ENCODE data around the gene ELAVL1. TPM values are rescaled to one million over a fixed set of nuclear protein-coding genes. Genes with fewer than 3 reads are reported as not detected.

Gene ELAVL1
- total and polyA plus RNA-seq, 2 donors: 36.7 to 41.1 TPM

DNA sequence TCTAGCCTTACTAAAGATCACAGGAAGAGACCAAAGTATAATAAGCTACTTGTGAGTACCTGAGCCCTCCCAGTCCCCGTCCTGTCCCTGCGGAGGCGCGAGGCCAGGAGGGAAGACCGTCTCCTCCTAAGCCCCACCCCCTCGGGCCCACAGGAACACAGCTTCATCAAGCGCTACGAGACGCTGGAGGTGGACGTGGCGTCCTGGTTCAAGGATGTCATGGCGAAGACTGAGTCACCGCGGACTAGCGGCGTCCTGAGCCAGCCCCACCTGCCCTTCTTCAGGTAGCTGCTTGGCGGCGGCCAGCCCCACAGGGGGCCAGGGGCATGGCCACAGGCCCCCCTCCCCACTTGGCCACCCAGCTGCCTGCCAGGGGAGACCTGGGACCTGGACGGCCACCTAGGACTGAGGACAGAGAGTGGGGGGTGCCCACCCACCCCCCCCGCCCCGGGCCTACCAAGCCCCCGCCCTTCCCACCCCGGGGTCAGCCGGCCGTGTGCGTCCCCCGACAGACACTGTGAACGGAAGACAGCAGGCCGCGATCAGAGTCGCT, 93.2 kb downstream of the ELAVL1 start:
- Histone ChIP-seq H3K4me3 (ENCODE audit: low read depth, low read length) (no peak overlapping the region), H3K36me3 (ENCODE audit: insufficient read depth) (peaks cover 12% of the 10 kb centered on the region), H3K4me1 (ENCODE audit: insufficient read depth) (no peaks in the 10 kb centered on the region), H3K27ac (ENCODE audit: low read depth) (no peak overlapping the region)
- WGBS: 88% methylated on average over 31 of the region's 31 CpGs
- DNase-seq (ENCODE audit: extremely low spot score): no peak

DNA sequence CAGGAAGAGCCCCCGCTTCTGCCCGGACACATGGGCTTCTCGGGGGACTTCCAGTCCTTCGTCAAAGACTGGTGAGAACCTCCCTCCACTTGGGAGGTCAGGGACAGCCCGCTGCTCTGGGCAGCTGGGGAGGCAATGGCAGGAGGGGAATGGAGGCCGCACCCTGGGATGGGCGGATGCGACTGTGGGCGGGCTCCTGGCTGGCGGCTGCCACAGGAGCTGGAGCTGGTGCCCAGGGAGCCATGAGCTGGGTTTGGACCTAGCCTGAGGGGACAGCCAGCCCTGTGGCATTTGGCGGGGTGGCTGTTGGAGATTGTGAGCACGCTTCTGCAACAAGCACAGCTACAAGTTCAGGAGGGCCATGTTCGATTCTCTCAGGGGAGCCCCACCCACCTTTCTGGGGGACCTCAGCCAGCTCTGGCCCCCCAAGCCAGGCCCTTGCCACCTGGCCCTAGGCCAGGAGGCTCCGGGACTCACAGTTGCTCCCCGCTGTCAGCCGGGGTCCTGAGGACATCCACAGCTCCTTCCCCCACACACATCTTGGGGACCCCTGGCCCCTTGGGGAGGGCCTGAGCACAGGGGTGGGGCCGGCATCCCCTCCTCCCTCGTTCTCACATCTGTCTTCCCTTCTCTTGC, 93.8 kb downstream of the ELAVL1 start:
- 85% methylated on average over 18 of the region's 18 CpGs for WGBS
- H3K36me3 ChIP-seq (ENCODE audit: insufficient read depth): peaks cover 12% of the 10 kb centered on the region
- no peaks in the 10 kb centered on the region for H3K4me1 ChIP-seq (ENCODE audit: insufficient read depth)
- no peak overlapping the region for H3K4me3 ChIP-seq (ENCODE audit: low read depth, low read length)
- DNase-seq (ENCODE audit: extremely low spot score): no peak
- no peak overlapping the region for H3K27ac ChIP-seq (ENCODE audit: low read depth)

DNA sequence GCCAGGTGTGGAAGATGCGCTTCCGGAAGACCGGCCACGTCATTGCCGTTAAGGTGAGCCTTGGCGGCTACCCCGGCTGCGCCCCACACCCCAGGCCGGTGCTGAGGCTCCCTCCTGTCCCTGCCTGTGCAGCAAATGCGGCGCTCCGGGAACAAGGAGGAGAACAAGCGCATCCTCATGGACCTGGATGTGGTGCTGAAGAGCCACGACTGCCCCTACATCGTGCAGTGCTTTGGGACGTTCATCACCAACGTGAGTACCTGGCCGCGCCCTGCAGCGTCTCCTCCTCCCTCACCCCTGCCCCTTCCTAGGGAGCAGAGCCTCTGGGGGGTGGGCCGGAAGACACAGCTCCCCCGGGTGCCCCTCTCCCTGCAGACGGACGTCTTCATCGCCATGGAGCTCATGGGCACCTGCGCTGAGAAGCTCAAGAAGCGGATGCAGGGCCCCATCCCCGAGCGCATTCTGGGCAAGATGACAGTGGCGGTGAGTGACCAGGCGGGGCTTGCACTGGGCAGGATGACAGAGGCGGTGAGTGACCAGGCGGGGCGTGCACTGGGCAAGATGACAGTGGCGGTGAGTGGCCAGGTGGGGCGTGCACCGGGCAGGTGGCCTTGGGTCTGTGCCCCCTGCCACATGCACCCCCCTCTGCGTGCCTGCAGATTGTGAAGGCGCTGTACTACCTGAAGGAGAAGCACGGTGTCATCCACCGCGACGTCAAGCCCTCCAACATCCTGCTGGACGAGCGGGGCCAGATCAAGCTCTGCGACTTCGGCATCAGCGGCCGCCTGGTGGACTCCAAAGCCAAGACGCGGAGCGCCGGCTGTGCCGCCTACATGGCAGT, 94.9 kb downstream of the ELAVL1 start:
- Histone ChIP-seq H3K27ac (ENCODE audit: low read depth) (no peak overlapping the region), H3K36me3 (ENCODE audit: insufficient read depth) (peaks cover 12% of the 10 kb centered on the region), H3K4me3 (ENCODE audit: low read depth, low read length) (no peak overlapping the region), H3K4me1 (ENCODE audit: insufficient read depth) (no peaks in the 10 kb centered on the region)
- no peak for DNase-seq (ENCODE audit: extremely low spot score)
- 93% methylated on average over 54 of the region's 54 CpGs for WGBS

DNA sequence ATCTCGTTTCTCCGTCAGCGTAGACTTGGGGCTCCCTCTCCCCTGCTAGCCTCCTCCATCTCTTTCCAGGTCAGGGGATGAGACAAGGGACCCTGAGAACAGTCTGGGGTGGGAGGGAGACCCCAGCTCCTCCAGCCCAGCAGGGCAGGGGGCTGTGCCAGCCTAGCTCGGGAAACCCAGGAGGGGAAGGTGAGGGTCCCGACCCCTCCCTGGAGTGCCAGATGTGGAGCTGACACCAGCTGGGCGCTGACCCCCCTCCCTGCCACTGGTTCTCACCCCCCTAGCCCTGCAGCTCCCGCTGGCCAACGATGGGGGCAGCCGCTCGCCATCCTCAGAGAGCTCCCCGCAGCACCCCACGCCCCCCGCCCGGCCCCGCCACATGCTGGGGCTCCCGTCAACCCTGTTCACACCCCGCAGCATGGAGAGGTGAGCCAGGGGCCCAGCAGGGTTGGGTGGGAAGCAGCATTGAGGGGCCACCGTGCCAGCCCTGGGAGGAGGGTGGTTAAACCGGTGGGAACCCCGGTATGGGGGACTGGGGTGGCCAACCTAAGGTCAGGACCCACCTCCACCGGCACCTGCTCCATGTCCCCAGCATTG, 95.9 kb downstream of the ELAVL1 start:
- no peak for DNase-seq (ENCODE audit: extremely low spot score)

DNA sequence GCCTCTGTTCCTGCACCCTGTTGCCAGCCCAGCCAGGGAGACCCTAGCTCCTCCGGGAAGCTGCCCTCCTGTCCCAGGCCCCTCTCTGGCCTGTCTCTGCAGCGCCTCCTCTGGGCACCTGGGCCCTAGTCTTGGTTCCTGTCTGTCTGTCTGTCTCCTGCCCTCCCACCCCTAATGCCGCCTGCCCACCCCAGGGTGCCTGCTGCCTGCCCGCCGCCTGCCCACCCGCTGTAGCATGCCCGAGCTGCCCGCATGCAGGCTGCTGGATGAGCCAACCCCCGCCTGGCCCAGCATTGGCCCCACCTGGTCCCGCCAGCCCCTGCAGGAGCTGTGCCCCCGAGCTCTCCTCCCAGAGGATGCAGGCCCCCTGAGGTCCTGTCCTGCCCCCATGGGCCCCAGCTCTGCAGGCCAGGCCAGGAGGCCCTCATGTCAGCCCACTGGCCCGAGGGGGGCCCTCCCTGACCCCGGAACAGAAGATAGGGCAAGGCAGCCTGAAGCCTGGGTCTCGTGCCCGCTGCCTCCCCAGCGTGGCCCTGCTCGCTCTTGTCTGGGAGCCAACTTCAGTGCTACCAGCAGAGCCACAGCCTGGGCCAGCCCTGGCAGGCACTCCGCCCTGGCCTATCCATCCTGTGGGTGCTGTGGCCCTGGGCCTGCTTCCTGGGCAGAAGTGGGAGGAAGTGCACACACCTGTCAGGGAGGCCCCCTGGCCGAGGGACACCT, 96.5 kb downstream of the ELAVL1 start:
- H3K4me1 ChIP-seq (ENCODE audit: insufficient read depth): no peaks in the 10 kb centered on the region
- 92% methylated on average over 19 of the region's 19 CpGs for WGBS
- peaks cover 12% of the 10 kb centered on the region for H3K36me3 ChIP-seq (ENCODE audit: insufficient read depth)
- H3K27ac ChIP-seq (ENCODE audit: low read depth): no peak overlapping the region
- no peak overlapping the region for H3K4me3 ChIP-seq (ENCODE audit: low read depth, low read length)
- DNase-seq (ENCODE audit: extremely low spot score): no peak

More for the DNA sequence above, 95.9 kb downstream of the ELAVL1 start:
- H3K27ac ChIP-seq (ENCODE audit: low read depth): no peak overlapping the region
- 91% methylated on average over 21 of the region's 21 CpGs for WGBS
- no peaks in the 10 kb centered on the region for H3K4me1 ChIP-seq (ENCODE audit: insufficient read depth)
- peaks cover 12% of the 10 kb centered on the region for H3K36me3 ChIP-seq (ENCODE audit: insufficient read depth)
- H3K4me3 ChIP-seq (ENCODE audit: low read depth, low read length): no peak overlapping the region

Other genes with a start within 250 kb of the ELAVL1 start
- gene CLEC4M, start 242.4 kb downstream of the ELAVL1 start, total RNA-seq: not detected
- not detected for gene CLEC4M, start 242.4 kb downstream of the ELAVL1 start, polyA plus RNA-seq
- gene EVI5L, start 175.4 kb downstream of the ELAVL1 start, total RNA-seq: 7.8 TPM
- 21.1 TPM for gene EVI5L, start 175.4 kb downstream of the ELAVL1 start, polyA plus RNA-seq
- 0.11 TPM for gene PRR36, start 131.3 kb downstream of the ELAVL1 start, total RNA-seq
- 0.10 TPM for gene PRR36, start 131.3 kb downstream of the ELAVL1 start, polyA plus RNA-seq
- 1.3 TPM for gene LRRC8E, start 117.1 kb downstream of the ELAVL1 start, total RNA-seq
- 1.1 TPM for gene LRRC8E, start 117.1 kb downstream of the ELAVL1 start, polyA plus RNA-seq
- 9.8 TPM for gene MAP2K7, start 101.8 kb downstream of the ELAVL1 start, total RNA-seq
- gene MAP2K7, start 101.8 kb downstream of the ELAVL1 start, polyA plus RNA-seq: 31.0 TPM
- gene TGFBR3L, start 90.8 kb downstream of the ELAVL1 start, total RNA-seq: not detected
- gene TGFBR3L, start 90.8 kb downstream of the ELAVL1 start, polyA plus RNA-seq: 2.6 TPM
- gene SNAPC2, start 85.3 kb downstream of the ELAVL1 start, total RNA-seq: 6.8 TPM
- gene SNAPC2, start 85.3 kb downstream of the ELAVL1 start, polyA plus RNA-seq: 55.6 TPM
- gene CTXN1, start 79.5 kb downstream of the ELAVL1 start, total RNA-seq: 0.63 TPM
- 22.1 TPM for gene CTXN1, start 79.5 kb downstream of the ELAVL1 start, polyA plus RNA-seq
- gene TIMM44, start 62.0 kb downstream of the ELAVL1 start, total RNA-seq: 31.2 TPM
- gene TIMM44, start 62.0 kb downstream of the ELAVL1 start, polyA plus RNA-seq: 60.2 TPM
- not detected for gene CCL25, start 47.1 kb upstream of the ELAVL1 start, total RNA-seq
- gene CCL25, start 47.1 kb upstream of the ELAVL1 start, polyA plus RNA-seq: not detected
- 2.3 TPM for gene FBN3, start 144.0 kb upstream of the ELAVL1 start, total RNA-seq
- not detected for gene FBN3, start 144.0 kb upstream of the ELAVL1 start, polyA plus RNA-seq
- 18.5 TPM for gene CERS4, start 203.7 kb upstream of the ELAVL1 start, total RNA-seq
- gene CERS4, start 203.7 kb upstream of the ELAVL1 start, polyA plus RNA-seq: 38.6 TPM

Measured in urinary bladder (tissue), 4 donors.